Measurements from ENCODE around the gene PCDHGA7.
"Not testable (repeated sequence)": the region's sequence is repeated elsewhere in the genome, so short reads cannot be mapped to it uniquely, and the experiment has no call there.

The PCDHGA7 gene

DNA sequence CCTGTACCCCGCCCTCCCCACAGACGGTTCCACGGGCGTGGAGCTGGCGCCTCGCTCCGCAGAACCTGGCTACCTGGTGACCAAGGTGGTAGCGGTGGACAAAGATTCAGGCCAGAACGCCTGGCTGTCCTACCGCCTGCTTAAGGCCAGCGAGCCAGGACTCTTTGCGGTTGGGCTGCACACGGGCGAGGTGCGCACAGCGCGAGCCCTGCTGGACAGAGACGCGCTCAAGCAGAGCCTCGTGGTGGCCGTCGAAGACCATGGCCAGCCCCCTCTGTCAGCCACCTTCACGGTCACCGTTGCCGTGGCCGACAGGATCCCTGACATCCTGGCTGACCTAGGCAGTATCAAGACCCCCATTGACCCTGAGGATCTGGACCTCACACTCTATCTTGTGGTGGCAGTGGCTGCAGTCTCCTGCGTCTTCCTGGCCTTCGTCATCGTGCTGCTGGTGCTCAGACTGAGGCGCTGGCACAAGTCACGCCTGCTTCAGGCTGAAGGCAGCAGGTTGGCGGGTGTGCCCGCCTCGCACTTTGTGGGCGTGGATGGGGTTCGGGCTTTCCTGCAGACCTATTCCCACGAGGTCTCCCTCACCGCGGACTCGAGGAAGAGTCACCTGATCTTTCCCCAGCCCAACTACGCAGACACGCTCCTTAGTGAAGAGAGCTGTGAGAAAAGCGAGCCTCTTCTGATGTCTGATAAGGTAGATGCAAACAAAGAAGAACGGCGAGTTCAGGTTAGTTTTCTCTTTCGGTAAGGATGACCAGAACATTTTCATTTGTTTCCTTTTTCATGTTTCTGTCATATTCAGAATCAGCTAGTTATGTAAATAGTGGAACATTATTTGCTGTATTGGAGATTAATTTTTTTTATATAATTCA, 16.3 kb upstream of the PCDHGA7 start:
- no peak for DNase-seq

DNA sequence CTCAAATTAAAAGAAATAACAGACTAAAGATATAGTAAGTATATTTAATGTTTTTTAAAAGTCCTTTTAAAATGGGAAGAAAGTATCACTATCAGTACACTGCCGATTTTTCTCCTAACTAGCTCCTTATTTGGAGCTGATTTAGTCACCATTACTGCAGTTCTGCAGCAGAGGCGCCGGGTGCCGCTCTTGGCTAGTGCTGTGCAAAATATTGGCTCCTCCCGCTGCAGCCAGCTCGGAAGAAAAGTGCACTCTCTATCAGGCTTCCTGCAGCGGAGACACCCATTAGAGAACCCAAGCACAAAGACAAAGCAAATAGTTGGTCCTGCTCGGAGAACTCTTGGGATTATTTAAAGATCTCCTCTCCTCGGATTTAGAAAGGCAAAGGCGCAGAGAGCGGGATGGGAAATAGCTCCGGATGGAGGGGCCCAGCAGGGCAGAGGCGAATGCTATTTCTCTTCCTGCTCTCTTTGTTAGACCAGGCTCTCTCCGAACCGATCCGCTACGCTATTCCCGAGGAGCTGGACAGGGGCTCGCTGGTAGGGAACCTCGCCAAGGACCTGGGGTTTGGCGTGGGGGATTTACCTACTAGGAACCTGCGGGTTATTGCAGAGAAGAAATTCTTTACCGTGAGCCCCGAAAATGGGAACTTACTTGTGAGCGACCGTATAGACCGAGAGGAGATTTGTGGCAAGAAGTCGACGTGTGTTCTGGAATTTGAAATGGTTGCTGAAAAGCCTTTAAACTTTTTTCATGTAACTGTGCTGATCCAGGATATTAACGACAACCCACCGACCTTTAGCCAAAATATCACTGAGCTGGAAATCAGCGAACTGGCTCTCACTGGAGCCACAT, 12.3 kb upstream of the PCDHGA7 start, which contains the start of gene PCDHGB3:
Gene PCDHGB3, plus strand, starts transcription at position 249 of the 855 bp plus-strand sequence. Its CDS starts 153 bp downstream, at position 402.
- peak; percentile 69 for DNase-seq

DNA sequence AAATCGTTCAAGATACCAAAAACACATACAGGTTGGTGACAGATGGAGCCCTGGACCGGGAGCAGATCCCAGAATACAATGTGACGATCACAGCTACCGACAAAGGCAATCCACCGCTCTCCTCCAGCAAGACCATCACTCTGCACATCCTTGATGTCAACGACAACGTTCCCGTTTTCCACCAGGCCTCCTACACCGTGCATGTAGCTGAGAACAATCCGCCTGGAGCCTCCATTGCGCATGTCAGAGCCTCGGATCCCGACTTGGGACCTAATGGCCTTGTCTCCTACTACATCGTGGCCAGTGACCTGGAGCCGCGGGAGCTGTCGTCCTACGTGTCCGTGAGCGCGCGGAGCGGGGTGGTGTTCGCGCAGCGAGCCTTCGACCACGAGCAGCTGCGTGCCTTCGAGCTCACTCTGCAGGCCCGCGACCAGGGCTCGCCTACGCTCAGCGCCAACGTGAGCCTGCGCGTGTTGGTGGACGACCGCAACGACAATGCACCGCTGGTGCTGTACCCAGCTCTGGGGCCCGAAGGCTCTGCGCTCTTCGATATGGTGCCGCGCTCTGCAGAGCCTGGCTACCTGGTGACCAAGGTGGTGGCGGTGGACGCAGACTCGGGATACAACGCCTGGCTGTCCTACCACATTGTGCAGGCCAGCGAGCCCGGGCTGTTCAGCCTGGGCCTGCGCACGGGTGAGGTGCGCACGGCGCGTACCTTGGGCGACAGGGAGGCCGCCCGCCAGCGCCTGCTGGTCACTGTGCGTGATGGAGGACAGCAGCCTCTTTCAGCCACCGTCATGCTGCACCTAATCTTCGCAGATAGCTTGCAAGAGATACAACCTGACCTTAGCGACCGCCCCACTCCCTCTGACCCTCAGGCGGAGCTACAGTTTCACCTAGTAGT, 10.7 kb upstream of the PCDHGA7 start:
- DNase-seq, result no peak

DNA sequence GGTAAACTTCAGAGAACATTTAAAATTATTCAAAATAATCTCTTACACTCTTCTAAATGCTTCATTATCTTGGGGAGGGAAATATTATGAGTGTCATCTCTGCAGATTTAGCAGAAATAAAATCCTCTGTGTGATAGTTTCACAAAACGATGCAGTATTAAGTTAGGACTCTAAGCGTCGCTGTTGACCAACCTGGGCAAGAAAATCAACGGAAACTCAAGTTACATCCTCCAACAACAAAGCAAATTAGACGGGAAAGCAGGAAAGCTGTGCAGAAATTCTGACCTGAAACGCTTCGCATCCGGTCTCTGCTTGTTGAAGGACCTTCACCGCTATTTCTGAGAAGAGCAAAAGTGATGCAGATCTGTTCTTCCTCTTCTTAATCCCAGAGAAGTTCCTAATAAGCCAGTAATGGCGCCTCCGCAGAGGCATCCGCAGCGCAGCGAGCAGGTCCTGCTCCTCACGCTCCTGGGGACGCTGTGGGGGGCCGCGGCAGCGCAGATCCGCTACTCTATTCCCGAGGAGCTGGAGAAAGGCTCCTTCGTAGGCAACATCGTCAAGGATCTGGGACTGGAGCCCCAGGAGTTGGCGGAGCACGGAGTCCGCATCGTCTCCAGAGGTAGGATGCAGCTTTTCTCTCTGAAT, 8.7 kb upstream of the PCDHGA7 start, which contains the start of gene PCDHGA6:
Gene PCDHGA6, plus strand, starts transcription at position 219 of the 645 bp plus-strand sequence. Its CDS starts 193 bp downstream, at position 412.
- DNase-seq, result peak; percentile 55

DNA sequence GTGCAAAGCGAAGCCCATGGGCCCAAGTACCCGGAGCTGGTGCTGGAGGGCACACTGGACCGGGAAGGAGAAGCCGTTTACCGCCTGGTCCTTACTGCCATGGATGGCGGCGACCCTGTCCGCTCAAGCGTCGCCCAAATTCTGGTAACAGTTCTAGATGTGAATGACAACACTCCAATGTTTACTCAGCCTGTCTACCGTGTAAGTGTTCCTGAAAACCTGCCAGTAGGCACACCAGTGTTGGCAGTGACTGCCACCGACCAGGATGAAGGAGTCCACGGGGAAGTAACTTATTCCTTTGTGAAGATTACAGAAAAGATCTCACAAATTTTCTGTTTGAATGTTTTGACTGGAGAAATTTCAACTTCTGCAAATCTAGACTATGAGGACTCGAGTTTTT, 7.9 kb upstream of the PCDHGA7 start:
- DNase-seq, result no peak

DNA sequence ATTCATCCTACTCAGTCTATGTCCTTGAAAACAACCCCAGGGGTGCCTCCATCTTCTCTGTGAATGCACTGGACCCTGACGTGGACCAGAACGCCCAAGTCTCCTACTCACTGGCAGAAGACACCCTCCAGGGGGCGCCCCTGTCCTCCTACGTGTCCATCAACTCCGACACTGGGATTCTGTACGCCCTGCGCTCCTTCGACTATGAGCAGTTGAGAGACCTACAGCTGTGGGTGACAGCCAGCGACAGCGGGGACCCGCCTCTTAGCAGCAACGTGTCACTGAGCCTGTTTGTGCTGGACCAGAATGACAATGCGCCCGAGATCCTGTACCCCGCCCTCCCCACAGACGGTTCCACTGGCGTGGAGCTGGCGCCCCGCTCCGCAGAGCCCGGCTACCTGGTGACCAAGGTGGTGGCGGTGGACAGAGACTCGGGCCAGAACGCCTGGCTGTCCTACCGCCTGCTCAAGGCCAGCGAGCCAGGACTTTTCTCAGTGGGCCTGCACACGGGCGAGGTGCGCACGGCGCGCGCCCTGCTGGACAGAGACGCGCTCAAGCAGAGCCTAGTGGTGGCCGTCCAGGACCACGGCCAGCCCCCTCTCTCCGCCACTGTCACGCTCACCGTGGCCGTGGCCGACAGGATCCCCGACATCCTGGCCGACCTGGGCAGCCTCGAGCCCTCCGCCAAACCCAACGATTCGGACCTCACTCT, 6.9 kb upstream of the PCDHGA7 start:
- DNase-seq, result not testable (repeated sequence)

DNA sequence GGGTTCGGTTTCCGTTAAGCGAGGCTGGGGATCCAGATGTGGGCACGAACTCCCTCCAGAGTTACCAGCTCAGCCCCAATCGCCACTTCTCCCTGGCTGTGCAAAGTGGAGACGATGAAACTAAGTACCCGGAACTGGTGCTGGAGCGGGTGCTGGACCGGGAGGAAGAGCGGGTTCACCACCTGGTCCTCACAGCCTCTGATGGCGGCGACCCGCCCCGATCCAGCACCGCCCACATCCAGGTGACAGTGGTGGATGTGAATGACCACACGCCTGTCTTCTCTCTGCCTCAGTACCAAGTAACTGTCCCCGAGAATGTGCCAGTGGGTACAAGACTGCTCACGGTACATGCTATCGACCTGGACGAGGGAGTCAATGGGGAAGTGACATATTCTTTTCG, 803 bp downstream of the PCDHGA7 start:
- DNase-seq, result no peak

DNA sequence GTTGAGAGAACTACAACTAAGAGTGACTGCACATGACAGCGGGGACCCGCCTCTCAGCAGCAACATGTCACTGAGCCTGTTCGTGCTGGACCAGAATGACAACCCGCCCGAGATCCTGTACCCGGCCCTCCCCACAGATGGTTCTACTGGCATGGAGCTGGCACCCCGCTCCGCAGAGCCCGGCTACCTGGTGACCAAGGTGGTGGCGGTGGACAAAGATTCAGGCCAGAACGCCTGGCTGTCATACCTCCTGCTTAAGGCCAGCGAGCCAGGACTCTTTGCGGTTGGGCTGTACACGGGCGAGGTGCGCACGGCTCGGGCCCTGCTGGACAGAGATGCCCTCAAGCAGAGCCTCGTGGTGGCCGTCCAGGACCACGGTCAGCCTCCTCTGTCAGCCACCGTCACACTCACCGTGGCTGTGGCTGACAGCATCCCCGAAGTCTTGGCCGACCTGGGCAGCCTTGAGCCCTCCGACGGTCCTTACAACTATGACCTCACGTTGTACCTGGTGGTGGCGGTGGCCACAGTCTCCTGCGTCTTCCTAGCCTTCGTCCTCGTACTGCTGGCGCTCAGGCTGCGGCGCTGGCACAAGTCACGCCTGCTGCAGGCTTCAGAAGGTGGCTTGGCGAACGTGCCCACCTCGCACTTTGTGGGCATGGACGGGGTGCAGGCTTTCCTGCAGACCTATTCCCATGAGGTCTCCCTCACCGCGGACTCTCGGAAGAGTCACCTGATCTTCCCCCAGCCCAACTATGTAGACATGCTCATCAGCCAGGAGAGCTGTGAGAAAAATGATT, 2.1 kb downstream of the PCDHGA7 start:
- DNase-seq, result no peak

DNA sequence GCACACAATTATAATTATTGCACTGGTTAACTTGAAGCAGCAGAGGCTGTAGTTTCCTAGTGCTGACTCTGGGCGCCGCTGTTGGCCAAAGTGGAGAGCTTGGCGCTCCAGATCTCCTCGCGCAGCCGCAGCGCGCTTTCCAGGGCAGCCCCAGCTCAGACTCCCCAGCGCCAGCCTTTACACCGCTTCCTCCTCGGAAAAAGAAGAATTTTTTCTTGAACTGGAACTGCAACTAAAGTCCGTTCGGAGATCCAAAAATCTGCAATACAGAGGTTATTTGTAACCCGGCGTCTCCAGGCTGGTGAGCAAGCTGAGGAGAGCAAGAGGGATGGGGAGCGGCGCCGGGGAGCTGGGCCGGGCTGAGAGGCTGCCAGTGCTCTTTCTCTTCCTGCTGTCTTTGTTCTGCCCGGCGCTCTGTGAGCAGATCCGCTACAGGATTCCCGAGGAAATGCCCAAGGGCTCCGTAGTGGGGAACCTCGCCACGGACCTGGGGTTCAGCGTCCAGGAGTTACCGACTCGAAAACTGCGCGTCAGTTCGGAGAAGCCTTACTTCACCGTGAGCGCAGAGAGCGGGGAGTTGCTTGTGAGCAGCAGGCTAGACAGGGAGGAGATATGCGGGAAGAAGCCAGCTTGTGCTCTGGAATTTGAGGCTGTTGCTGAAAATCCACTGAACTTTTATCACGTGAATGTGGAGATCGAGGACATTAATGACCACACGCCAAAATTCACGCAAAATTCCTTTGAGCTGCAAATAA, 5.2 kb downstream of the PCDHGA7 start, which contains the start of gene PCDHGB4:
Gene PCDHGB4, plus strand, starts transcription at position 142 of the 755 bp plus-strand sequence. Its CDS starts 187 bp downstream, at position 329.
- DNase-seq, result peak; percentile 65

DNA sequence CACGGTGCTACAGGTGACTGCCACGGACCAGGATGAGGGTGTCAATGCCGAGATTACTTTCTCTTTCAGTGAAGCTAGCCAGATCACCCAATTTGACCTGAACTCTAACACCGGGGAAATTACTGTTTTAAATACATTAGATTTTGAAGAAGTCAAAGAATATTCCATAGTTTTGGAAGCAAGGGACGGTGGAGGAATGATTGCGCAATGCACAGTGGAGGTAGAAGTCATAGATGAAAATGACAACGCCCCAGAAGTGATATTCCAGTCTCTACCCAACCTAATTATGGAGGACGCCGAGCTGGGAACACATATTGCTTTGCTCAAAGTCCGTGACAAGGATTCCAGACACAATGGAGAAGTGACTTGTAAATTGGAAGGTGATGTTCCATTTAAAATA, 6.1 kb downstream of the PCDHGA7 start:
- DNase-seq, result no peak

DNA sequence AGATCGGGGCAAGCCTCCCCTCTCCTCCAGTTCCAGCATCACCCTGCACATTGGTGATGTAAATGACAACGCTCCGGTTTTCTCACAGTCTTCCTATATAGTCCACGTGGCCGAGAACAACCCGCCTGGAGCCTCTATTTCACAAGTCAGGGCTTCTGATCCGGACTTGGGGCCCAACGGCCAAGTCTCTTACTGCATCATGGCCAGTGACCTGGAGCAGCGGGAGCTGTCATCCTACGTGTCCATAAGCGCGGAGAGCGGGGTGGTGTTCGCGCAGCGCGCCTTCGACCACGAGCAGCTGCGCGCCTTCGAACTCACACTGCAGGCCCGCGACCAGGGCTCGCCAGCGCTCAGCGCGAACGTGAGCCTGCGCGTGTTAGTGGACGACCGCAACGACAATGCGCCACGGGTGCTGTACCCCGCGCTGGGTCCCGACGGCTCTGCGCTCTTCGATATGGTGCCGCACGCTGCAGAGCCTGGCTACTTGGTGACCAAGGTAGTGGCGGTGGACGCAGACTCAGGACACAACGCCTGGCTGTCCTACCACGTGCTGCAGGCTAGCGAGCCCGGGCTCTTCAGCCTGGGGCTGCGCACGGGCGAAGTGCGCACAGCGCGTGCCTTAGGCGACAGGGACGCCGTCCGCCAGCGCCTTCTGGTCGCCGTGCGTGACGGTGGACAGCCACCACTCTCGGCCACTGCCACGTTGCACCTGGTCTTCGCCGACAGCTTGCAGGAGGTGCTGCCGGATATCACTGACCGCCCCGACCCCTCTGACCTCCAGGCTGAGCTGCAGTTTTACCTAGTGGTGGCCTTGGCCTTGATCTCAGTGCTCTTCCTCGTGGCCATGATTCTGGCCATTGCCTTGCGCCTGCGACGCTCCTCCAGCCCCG, 6.9 kb downstream of the PCDHGA7 start:
- no peak for DNase-seq

DNA sequence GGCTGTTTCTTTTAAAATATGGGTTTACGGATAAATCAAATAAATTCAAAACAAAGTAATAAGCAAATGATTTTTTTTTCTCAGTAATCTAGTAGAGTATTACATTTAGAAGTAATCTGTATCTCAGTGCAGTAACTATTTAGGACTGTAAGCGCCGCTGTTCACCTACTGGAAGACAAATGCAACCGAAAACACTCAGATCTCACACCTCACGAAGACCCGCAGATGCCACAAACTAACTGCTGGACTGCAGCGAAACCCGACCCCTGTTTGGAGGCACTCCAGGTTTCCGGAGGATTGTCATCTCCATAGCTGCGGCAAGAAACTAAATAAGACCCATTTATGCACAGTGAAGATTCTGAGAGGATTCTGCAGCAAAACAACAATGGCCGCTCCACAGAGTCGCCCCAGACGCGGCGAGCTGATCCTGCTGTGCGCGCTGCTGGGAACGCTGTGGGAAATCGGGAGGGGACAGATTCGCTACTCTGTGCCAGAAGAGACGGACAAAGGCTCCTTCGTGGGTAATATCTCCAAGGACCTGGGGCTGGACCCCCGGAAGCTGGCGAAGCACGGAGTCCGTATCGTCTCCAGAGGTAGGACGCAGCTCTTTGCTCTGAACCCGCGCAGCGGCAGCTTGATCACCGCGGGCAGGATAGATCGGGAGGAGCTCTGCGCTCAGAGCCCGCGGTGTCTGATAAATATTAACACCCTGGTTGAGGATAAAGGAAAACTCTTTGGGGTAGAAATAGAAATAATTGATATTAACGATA, 10.1 kb downstream of the PCDHGA7 start, which contains the start of gene PCDHGA8:
Gene PCDHGA8, plus strand, starts transcription at position 205 of the 770 bp plus-strand sequence. Its CDS starts 181 bp downstream, at position 386.
- DNase-seq, result peak; percentile 35

DNA sequence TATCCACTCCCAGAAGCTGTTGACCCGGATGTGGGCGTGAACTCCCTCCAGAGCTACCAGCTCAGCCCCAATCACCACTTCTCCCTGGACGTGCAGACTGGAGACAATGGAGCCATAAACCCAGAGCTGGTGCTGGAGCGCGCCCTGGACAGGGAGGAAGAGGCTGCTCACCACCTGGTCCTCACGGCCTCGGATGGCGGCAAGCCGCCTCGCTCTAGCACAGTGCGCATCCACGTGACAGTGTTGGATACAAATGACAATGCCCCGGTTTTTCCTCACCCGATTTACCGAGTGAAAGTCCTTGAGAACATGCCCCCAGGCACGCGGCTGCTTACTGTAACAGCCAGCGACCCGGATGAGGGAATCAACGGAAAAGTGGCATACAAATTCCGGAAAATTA, 10.7 kb downstream of the PCDHGA7 start:
- no peak for DNase-seq

DNA sequence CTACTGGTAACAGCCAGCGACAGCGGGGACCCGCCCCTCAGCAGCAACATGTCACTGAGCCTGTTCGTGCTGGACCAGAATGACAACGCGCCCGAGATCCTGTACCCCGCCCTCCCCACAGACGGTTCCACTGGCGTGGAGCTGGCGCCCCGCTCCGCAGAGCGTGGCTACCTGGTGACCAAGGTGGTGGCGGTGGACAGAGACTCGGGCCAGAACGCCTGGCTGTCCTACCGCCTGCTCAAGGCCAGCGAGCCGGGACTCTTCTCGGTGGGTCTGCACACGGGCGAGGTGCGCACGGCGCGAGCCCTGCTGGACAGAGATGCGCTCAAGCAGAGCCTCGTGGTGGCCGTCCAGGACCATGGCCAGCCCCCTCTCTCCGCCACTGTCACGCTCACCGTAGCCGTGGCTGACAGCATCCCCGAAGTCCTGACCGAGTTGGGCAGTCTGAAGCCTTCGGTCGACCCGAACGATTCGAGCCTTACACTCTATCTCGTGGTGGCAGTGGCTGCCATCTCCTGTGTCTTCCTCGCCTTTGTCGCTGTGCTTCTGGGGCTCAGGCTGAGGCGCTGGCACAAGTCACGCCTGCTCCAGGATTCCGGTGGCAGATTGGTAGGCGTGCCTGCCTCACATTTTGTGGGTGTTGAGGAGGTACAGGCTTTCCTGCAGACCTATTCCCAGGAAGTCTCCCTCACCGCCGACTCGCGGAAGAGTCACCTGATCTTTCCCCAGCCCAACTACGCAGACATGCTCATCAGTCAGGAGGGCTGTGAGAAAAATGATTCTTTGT, 12.1 kb downstream of the PCDHGA7 start:
- not testable (repeated sequence) for DNase-seq

DNA sequence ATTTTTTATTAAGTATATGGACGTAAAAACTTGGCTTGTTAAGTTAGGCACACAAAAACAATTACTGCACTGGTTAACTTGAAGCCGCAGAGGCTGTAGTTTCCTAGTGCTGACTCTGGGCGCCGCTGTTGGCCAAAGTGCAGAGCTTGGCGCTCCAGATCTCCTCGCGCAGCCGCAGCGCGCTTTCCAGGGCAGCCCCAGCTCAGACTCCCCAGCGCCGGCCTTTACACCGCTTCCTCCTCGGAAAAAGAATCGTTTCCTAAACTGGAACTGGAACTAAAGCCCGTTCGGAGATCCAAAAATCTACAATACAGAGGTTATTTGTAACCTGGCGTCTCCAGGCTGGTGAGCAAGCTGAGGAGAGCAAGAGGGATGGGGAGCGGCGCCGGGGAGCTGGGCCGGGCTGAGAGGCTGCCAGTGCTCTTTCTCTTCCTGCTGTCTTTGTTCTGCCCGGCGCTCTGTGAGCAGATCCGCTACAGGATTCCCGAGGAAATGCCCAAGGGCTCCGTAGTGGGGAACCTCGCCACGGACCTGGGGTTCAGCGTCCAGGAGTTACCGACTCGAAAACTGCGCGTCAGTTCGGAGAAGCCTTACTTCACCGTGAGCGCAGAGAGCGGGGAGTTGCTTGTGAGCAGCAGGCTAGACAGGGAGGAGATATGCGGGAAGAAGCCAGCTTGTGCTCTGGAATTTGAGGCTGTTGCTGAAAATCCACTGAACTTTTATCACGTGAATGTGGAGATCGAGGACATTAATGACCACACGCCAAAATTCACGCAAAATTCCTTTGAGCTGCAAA, 15.4 kb downstream of the PCDHGA7 start, which contains the start of gene PCDHGB5:
Gene PCDHGB5, plus strand, starts transcription at position 192 of the 796 bp plus-strand sequence. Its CDS starts 181 bp downstream, at position 373.
- DNase-seq, result peak; percentile 68
